GM18505 (cell line): ENCODE results near the gene PPP2R2C.

Source experiments
- ATAC-seq: cut with Tn5 transposase; IDR thresholded peaks from one replicate; pipeline ENCODE4 v1.9.1; 2021; ENCODE audit not compliant: unreplicated experiment
- POLR2A ChIP-seq: IDR thresholded peaks from 4 replicates; pipeline ENCODE4 v1.6.1; 2011; ENCODE audit warnings: borderline replicate concordance; ENCODE audit not compliant: insufficient read depth, insufficient read length; ENCODE audit errors: extremely low read depth

The PPP2R2C gene

GRCh38 chr4:6318206-6318605 lies 154.2 kb downstream of the PPP2R2C start:
- ATAC-seq, result no peak

GRCh38 chr4:6316461-6317003 lies 155.9 kb downstream of the PPP2R2C start:
- no peak for TF ChIP-seq POLR2A
- no peak for ATAC-seq

More at GRCh38 chr4:6318206-6318605, 154.2 kb downstream of the PPP2R2C start:
- no peak for TF ChIP-seq POLR2A

DNA sequence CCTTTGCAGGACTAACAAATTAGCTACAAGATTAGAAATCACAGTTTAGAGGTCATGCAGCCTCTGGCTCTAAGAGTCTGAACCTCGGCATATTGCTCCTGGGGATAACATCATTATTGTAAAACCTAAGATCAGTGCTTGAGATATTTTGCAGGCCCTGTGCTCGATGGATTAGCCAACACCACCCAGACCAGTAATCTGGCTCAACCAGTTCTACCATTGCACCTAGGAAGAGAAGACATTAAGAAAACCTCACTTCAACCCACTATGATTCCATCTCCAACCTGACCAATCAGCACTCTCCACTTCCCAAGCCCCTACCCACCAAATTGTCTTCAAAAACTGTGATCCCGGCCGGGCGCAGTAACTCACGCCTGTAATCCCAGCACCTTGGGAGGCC lies 159.2 kb downstream of the PPP2R2C start:
- ATAC-seq, result no peak
- no peak for TF ChIP-seq POLR2A

DNA sequence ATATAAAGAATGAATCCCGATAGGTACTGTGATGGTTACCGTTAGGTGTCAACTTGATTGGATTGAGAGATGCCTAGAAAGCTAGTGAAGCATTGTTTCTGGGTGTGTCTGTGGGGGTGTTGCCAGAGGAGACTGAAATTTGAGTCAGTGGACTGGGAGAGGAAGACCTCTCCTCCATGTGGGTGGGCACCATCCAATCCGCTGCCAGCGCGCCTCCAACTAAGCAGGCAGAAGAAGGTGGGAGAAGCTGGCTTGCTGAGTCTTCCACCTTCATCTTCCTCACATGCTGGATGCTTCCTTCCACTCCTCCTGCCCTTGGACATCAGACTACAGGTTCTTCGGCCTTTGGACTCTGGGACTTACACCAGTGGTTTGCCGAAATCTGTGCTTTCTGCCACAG lies 162.6 kb downstream of the PPP2R2C start:
- ATAC-seq, result no peak
- no peak for TF ChIP-seq POLR2A

DNA sequence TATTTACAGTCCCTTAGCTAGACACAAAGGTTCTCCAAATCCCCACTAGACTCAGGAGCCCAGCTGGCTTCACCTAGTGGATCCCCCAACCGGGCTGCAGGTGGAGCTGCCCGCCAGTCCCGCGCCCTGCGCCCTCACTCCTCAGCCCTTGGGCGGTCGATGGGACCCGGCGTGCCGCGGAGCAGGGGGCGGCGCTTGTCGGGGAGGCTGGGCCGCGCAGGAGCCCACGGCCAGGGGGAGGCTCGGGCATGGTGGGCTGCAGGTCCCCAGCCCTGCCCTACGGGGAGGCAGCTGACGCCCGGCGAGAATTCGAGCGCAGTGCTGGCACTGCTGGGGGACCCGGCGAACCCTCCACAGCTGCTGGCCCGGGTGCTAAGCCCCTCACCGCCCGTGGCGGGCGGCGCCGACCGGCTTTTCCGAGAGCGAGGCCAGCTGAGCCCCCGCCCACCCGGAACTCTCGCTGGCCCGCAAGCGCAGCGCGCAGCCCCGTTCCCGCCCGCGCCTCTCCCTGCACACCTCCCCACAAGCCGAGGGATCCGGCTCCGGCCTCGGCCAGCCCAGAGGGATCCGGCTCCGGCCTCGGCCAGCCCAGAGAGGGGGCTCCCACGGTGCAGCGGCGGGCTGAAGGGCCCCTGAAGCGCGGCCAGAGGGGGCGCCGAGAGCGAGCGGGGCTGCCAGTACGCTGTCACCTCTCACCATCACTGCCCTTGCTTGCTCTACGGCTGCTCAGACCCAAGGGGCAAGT lies 163.3 kb downstream of the PPP2R2C start:
- no peak for TF ChIP-seq POLR2A
- no peak for ATAC-seq

DNA sequence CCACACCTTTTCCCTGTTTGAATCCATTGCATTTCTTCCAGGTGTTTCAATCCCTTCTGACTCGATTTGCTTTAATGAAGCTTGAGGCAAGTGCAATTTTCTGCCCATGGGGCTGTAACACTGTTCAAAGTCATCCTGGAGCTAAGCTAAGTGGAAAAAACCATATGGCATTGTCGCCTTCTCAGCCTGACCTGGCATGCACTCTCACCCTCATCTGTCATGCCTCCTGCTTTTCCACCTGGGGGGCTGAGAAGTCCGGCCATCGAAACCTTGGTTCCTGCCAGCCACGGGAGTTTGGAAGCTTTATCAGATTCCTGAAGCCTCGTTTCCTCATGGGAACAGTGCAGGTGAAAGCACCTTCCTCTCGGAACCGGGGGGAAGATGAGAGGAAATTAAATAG lies 164.5 kb downstream of the PPP2R2C start:
- TF ChIP-seq POLR2A, result no peak
- no peak for ATAC-seq

GRCh38 chr4:6307230-6307629 lies 165.2 kb downstream of the PPP2R2C start:
- ATAC-seq, result no peak
- no peak for TF ChIP-seq POLR2A

- no peak for TF ChIP-seq POLR2A
- ATAC-seq, result no peak
Observed at GRCh38 chr4:6306299-6306698, 166.1 kb downstream of the PPP2R2C start.

DNA sequence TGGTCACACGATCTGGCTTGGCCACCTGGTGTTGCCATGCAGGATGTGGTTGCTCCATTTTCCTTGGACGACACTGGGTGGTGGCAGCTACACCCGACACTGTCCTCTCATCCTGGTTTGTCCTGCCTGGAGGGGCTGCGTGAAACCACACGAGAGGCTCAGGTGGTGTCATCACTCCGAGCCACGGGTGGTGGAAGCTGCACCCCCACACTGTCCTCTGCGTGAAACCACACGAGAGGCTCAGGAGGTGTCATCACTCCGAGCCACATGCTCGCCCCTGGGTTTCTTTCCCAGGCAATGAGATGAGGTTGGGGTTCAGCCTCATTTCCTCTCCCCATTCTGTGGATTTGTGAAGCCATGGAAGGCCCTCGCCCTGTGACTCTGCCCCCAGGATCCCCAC lies 168.5 kb downstream of the PPP2R2C start:
- no peak for TF ChIP-seq POLR2A
- ATAC-seq, result no peak

DNA sequence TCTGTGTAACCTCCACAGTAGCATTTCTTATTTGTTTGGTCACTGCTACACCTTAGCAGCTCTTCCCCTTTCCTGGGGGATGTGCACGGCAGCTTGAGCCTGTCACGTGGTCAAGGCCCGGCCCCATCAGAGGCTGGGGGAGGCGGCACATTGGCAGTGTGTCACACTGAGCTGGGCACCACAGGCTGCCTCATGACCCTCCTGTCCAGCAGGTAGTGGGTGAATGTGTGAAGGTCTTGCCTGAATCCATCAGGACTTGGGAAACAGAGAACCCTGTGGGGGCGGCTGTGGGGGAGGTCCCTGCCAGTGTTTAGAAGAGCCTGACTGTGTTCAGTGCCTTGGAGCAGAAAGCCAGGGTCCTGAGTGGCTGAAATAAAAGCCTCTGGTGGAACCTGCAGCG lies 169.5 kb downstream of the PPP2R2C start:
- no peak for ATAC-seq
- no peak for TF ChIP-seq POLR2A

DNA sequence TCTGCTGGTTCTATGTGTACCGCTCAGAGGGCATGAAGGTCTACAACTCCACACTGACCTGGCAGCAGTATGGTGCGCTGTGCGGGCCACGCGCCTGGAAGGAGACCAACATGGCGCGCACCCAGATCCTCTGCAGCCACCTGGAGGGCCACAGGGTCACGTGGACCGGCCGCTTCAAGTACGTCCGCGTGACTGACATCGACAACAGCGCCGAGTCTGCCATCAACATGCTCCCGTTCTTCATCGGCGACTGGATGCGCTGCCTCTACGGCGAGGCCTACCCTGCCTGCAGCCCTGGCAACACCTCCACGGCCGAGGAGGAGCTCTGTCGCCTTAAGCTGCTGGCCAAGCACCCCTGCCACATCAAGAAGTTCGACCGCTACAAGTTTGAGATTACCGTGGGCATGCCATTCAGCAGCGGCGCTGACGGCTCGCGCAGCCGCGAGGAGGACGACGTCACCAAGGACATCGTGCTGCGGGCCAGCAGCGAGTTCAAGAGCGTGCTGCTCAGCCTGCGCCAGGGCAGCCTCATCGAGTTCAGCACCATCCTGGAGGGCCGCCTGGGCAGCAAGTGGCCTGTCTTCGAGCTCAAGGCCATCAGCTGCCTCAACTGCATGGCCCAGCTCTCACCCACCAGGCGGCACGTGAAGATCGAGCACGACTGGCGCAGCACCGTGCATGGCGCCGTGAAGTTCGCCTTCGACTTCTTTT lies 170.5 kb downstream of the PPP2R2C start:
- no peak for TF ChIP-seq POLR2A
- no peak for ATAC-seq

GRCh38 chr4:6301051-6301731 lies 171.2 kb downstream of the PPP2R2C start:
- TF ChIP-seq POLR2A, result no peak
- ATAC-seq, result no peak

DNA sequence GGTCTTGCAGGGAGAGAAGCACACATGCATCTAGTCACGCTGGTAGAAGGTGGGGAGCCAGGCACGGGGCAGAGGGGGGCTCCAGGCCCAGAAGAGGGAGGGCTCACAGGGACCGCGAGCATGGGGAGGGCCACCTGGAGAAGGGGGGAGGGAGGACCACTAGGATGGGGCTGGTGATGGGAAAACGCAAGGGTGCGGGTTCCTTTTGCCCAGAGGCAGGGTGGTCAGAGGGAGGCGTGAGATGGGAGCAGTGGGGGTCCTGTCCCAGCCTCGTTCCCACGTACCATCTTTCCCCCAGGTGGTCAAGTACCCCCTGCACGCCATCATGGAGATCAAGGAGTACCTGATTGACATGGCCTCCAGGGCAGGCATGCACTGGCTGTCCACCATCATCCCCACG lies 172.1 kb downstream of the PPP2R2C start:
- no peak for ATAC-seq
- TF ChIP-seq POLR2A, result no peak
